Progenitor cell of endocrine pancreas (in vitro differentiated cells): Measurements from ENCODE around the gene GAB2. TPM values are rescaled to one million over a fixed set of nuclear protein-coding genes. Genes with fewer than 3 reads are reported as not detected.

ENCODE experiments used
- DNase-seq: peaks from one replicate; pipeline ENCODE4 v3.0.0; 2021; ENCODE audit warnings: low spot score; ENCODE audit not compliant: unreplicated experiment
- H3K27ac Mint-ChIP-seq: 2 replicates; pipeline ENCODE4 v1.8.0; 2021; ENCODE audit warnings: mild to moderate bottlenecking, moderate library complexity, mixed read lengths
- H3K27me3 Mint-ChIP-seq: 2 replicates; pipeline ENCODE4 v1.8.0; 2021; ENCODE audit warnings: mixed read lengths
- H3K36me3 Mint-ChIP-seq: 2 replicates; pipeline ENCODE4 v1.8.0; 2022; ENCODE audit warnings: mixed read lengths; ENCODE audit not compliant: insufficient read depth
- H3K4me1 Mint-ChIP-seq: 2 replicates; pipeline ENCODE4 v1.8.0; 2021; ENCODE audit warnings: low read depth, mixed read lengths
- H3K4me3 Mint-ChIP-seq: 2 replicates; pipeline ENCODE4 v1.8.0; 2021; ENCODE audit warnings: low read depth, mild to moderate bottlenecking, moderate library complexity, mixed read lengths
- H3K9me3 Mint-ChIP-seq: 2 replicates; pipeline ENCODE4 v1.8.0; 2021; ENCODE audit warnings: low read depth, mixed read lengths
- CTCF ChIP-seq: fragments of 200-600 bp; sonication (generic); IDR thresholded peaks from one replicate; pipeline ENCODE4 v1.5.0; 2021; ENCODE audit warnings: antibody characterized with exemption, mild to moderate bottlenecking; ENCODE audit not compliant: unreplicated experiment
- total RNA-seq: library from RNA; stranded (reverse); gene quantifications from 2 replicates; pipeline ENCODE4 v1.2.1, GENCODE V29; 2021

The GAB2 gene
- total RNA-seq, 1 donor from 2014 or later: 37.6 TPM

GRCh38 chr11:78189851-78190250 lies 227.8 kb downstream of the GAB2 start:
- Mint-ChIP-seq H3K27me3 (no peaks in the 10 kb centered on the region), H3K4me1 (peaks cover 30% of the 10 kb centered on the region), H3K4me3 (peak overlapping the region; percentile 94), H3K9me3 (no peaks in the 10 kb centered on the region), H3K27ac (no peak overlapping the region), H3K36me3 (no peaks in the 10 kb centered on the region)
- no peak for DNase-seq
- no peak for TF ChIP-seq CTCF

- Mint-ChIP-seq H3K36me3 (no peaks in the 10 kb centered on the region), H3K9me3 (no peaks in the 10 kb centered on the region), H3K4me3 (peak overlapping the region; percentile 94), H3K4me1 (peaks cover 30% of the 10 kb centered on the region), H3K27me3 (no peaks in the 10 kb centered on the region), H3K27ac (no peak overlapping the region)
- no peak for TF ChIP-seq CTCF
- DNase-seq: no peak
Measured at GRCh38 chr11:78189174-78189724, 228.4 kb downstream of the GAB2 start.

GRCh38 chr11:78188286-78189173 lies 229.1 kb downstream of the GAB2 start, which contains the start of the genes KCTD21 and USP35:
KCTD21 (minus strand) TSS chr11:78188626; CDS start chr11:78174554, 14,072 bp downstream.
USP35 (plus strand) TSS chr11:78188919; CDS start chr11:78196246, 7,327 bp downstream.
- Mint-ChIP-seq H3K36me3 (no peaks in the 10 kb centered on the region), H3K4me1 (peaks cover 30% of the 10 kb centered on the region), H3K27me3 (no peaks in the 10 kb centered on the region), H3K9me3 (no peaks in the 10 kb centered on the region), H3K4me3 (peak within 1 kb of the TSS; percentile 94), H3K27ac (peak within 1 kb of the TSS; percentile 94)
- peak; percentile 89 for DNase-seq
- no peak for TF ChIP-seq CTCF

GRCh38 chr11:78187366-78188285 lies 230.0 kb downstream of the GAB2 start:
- no peak for DNase-seq
- H3K36me3 Mint-ChIP-seq: no peaks in the 10 kb centered on the region
- TF ChIP-seq CTCF: no peak
- peak overlapping the region; percentile 94 for H3K27ac Mint-ChIP-seq
- H3K4me3 Mint-ChIP-seq: peak overlapping the region; percentile 94
- H3K9me3 Mint-ChIP-seq: no peaks in the 10 kb centered on the region
- peaks cover 28% of the 10 kb centered on the region for H3K4me1 Mint-ChIP-seq
- no peaks in the 10 kb centered on the region for H3K27me3 Mint-ChIP-seq

GRCh38 chr11:78181185-78181584 lies 236.4 kb downstream of the GAB2 start:
- DNase-seq: no peak
- no peak for TF ChIP-seq CTCF
- Mint-ChIP-seq H3K27ac (no peak overlapping the region), H3K4me3 (no peak overlapping the region), H3K27me3 (no peaks in the 10 kb centered on the region), H3K9me3 (no peaks in the 10 kb centered on the region), H3K4me1 (peaks cover 10% of the 10 kb centered on the region), H3K36me3 (peaks cover 2% of the 10 kb centered on the region)
